GM20431 (cell line): ENCODE measurements around the gene SPTBN1.
"Not testable (repeated sequence)": the region's sequence is repeated elsewhere in the genome, so short reads cannot be mapped to it uniquely, and the experiment has no call there.

Experiments
- in situ Hi-C: fragments of 300-500 bp; cut with MseI, MboI; formaldehyde crosslinking; loops from one replicate; pipeline ENCODE4 v1.15.0; 2020; ENCODE audit warnings: low sequenced_read_pairs; ENCODE audit not compliant: unreplicated experiment

The SPTBN1 gene

DNA sequence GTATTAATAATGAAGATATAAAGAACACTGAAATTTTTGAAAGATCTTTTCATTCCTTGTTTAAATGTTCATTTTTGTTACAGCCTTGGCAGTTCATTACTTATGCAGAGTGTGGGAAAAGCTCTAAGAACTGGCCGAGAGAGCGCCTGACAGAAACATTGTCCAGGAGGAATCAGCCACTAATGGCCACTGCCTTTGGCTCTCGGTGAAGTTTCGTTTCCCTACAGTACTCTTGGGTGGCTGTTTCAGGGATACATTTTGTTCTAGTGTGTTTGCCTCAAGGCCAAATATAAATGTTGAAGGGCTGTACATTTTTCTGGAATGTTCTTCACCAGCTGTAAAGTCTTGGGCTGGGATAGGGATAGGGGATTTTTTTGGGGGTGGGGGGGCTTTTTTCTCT, 10.7 kb downstream of the SPTBN1 start:
- in situ Hi-C loops, result no loop called here

- in situ Hi-C loops, result no loop called here
Observed at GRCh38 chr2:54468673-54469072, 12.5 kb downstream of the SPTBN1 start.

DNA sequence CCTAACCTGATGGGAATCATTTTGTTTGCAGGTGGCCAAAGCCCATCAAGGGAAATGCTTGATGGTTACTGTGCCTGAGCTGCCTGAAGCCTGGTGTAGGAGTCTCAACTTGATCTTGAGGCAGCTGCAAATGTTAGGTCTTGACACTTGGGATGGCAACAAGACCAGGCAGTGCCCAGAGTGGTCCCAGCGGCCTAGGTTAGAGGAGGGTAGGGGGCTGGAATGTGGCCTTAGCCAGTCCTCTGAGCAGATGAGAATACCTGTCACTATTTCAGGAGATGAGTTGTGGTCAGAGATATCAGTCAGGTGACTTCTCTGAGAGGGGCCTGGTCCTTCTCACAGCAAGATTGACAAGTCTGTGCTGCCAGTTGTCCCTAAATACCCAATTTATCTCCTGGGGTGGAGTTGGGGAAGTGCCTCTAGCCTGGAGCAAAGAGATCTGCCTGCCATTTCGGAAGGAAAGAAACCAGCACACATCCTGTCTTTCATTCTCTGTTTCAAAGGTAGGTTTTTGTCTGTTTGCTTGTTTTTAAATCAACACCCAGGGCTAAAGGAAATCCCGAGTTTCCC, 13.4 kb downstream of the SPTBN1 start:
- in situ Hi-C loops, result no loop called here

- in situ Hi-C loops, result no loop called here
Observed at GRCh38 chr2:54470266-54470938, 14.3 kb downstream of the SPTBN1 start.

- in situ Hi-C loops, result no loop called here
Observed at GRCh38 chr2:54471221-54471711, 15.1 kb downstream of the SPTBN1 start.

DNA sequence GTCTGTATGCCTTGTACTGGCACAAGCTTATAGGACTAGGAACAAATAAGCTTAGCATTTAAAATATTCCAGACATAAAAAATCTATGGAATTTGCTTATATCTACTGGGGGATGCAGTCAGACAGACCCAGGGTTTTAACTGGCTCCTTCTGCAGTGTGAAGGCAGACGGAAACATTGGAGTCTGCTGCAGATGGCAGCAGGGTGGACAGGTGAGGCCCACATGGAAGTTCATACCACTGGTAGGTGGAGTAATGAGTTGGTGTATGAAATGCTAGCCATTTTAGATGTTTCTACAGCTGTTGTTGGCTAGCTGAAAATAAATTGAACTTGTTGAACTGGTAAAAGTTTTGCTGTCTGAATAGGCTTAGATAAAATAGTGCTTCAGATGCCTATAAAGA, 17.7 kb downstream of the SPTBN1 start:
- in situ Hi-C loops, result no loop called here

DNA sequence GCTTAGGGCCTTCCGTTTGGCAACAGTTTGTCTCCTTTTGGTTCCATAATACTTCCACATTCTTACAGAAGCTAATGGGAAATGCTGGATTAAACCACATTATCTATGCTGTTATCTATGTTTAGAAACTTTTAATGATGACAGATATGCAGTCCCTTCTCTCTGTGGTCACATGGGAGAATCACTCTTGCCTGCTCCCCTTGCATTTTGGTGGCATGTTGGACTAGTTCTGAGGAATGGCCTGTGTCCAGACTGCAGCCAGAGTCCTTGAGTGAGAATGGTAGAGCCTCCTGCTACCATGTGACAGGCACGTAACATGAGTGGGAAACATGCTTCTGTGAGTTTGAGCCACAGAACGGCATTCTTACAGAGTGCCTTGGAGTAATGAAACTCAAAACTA, 19.2 kb downstream of the SPTBN1 start:
- in situ Hi-C loops, result no loop called here

GRCh38 chr2:54475919-54476318, 19.8 kb downstream of the SPTBN1 start:
- in situ Hi-C loops, result no loop called here

- in situ Hi-C loops, result no loop called here
Observed at GRCh38 chr2:54476852-54477251, 20.7 kb downstream of the SPTBN1 start.

- in situ Hi-C loops, result no loop called here
Observed at GRCh38 chr2:54477896-54478295, 21.8 kb downstream of the SPTBN1 start.

GRCh38 chr2:54478899-54479298, 22.8 kb downstream of the SPTBN1 start:
- in situ Hi-C loops, result no loop called here

DNA sequence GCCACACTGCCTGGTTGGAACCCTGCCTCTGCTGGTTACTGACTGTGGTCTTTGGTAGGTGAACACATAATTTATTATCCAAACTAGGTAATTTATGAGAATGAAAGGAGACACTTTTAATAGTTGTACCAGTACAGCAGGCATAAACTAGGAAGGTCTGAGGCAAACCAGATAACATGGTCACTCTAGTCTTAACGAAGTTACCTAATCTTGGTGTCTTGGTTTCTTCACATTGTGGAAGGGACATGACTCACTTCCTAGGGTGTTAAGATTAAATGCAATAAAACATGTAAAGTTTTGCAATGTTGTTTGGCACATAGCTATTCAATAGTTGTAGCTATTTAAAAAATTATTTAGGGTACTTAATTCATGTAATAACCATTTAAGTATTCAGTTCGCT, 23.3 kb downstream of the SPTBN1 start:
- in situ Hi-C loops, result no loop called here

DNA sequence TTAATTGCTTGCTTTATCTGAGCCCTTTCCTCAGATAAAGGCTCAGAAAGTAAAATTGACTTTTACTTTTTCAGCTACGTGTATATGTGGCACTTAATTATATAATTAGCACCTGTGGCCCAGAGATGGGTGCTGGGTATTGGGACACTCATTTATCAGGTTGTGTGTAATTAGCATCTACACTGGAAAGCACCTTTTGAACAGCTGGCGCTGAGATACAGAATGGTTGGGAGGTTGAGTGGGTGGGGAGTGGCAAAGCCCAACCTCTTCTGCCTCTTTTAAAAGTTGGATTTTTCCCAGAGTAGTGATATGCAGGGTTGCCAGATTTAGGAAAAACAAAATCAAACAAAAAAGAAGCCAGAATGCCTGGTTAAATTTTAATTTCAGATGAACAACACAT, 23.9 kb downstream of the SPTBN1 start:
- in situ Hi-C loops, result no loop called here

DNA sequence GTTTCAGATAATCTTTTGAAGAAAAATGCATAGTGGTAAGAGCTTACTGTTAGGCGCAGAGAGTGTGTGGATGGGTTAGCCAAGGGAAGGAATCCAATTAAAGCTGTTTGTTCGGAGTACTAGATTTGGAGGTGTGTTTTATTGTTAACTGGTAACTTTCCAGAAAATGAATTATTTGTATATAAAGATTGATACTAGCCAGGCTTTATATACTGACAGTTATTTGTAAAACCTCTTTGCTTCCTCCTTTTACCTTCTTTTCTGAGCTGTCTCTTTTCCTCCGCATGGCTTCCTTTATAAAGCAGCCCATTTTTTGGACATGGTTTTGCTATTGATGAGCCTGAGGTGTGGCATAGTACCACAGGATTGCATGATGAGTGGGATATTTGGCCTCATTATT, 25.6 kb downstream of the SPTBN1 start:
- in situ Hi-C loops, result no loop called here

GRCh38 chr2:54482715-54483114, 26.6 kb downstream of the SPTBN1 start:
- in situ Hi-C loops, result no loop called here

GRCh38 chr2:54483426-54483825, 27.3 kb downstream of the SPTBN1 start:
- in situ Hi-C loops, result no loop called here

DNA sequence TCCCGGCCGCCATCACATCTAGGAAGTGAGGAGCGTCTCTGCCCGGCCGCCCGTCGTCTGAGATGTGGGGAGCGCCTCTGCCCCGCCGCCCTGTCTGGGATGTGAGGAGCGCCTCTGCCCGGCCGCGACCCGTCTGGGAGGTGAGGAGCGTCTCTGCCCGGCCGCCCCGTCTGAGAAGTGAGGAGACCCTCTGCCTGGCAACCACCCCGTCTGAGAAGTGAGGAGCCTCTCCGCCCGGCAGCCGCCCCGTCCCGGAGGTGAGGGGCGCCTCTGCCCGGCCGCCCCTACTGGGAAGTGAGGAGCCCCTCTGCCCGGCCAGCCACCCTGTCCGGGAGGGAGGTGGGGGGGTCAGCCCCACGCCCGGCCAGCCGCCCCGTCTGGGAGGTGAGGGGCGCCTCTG, 29.6 kb downstream of the SPTBN1 start:
- in situ Hi-C loops, result not testable (repeated sequence)

DNA sequence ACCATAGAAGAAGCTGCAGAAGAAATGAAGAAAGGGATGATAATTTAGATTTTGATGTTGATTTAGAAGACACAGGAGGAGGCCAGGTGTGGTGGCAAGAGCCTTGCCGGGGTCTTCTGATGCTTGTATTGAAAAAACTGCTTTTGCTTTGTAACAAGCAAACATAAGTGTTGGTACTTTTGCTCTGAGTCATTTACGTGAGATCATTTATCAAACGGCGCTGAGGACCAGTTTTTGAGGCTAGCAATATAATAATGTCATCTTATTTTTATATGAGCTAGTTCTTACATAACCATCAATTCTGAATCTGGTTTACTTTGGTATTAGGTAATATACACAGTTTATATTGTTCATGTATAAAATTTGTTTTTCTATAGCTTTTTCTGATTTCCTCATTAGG, 30.6 kb downstream of the SPTBN1 start:
- in situ Hi-C loops, result no loop called here

- in situ Hi-C loops, result no loop called here
Observed at GRCh38 chr2:54490863-54491262, 34.7 kb downstream of the SPTBN1 start.

GRCh38 chr2:54492335-54492734, 36.2 kb downstream of the SPTBN1 start:
- in situ Hi-C loops, result no loop called here

- in situ Hi-C loops, result no loop called here
Observed at GRCh38 chr2:54494087-54494486, 38.0 kb downstream of the SPTBN1 start.

DNA sequence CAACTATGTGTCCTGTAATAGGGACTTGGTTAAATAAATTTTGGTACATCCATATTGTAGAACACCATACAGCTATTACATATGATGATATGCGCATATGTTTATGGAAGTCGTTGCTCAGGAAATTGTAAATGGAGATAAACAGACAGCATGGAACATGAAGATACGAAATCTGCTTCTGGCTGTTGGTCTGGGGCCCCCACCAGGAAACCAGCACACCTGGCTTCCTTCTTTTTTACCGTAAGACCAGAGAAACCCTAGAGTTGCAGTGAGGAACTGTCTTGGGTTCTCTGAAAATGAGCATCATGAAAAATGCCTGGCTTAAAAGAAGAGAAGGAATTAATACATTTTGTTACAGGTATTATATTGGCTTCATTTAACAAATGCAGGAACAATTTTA, 40.8 kb downstream of the SPTBN1 start:
- in situ Hi-C loops, result no loop called here
